HG03108 (cell line): Measurements from ENCODE around the gene INTS2.
"Not testable (repeated sequence)": the region's sequence is repeated elsewhere in the genome, so short reads cannot be mapped to it uniquely, and the experiment has no call there.

ENCODE experiments used
- ATAC-seq: cut with Tn5 transposase; IDR thresholded peaks from one replicate; pipeline ENCODE4 v1.9.1; 2021; ENCODE audit warnings: moderate library complexity; ENCODE audit not compliant: unreplicated experiment

INTS2 gene

GRCh38 chr17:61848896-61849295, 78.9 kb downstream of the INTS2 start:
- no peak for ATAC-seq

DNA sequence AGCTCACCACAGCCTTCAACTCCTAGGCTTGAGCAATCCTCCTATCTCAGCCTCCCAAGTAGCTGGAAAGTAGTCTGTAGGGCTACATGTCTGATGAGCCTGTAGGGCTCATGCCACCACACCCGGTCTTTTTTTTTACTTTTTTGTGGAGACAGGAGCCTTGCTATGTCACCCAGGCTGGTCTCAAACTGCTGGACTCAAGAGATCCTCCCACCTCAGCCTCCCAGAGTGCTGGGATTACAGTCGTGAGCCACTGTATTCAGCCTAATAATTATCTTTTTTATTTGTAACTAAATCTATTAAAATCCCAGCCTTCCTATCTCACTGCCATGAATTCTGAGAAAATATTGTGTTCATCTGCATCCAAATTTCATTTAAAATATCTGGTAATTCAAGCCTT, 79.5 kb downstream of the INTS2 start:
- ATAC-seq: no peak

- no peak for ATAC-seq
These were observed 80.1 kb downstream of the INTS2 start for GRCh38 chr17:61847659-61848058.

DNA sequence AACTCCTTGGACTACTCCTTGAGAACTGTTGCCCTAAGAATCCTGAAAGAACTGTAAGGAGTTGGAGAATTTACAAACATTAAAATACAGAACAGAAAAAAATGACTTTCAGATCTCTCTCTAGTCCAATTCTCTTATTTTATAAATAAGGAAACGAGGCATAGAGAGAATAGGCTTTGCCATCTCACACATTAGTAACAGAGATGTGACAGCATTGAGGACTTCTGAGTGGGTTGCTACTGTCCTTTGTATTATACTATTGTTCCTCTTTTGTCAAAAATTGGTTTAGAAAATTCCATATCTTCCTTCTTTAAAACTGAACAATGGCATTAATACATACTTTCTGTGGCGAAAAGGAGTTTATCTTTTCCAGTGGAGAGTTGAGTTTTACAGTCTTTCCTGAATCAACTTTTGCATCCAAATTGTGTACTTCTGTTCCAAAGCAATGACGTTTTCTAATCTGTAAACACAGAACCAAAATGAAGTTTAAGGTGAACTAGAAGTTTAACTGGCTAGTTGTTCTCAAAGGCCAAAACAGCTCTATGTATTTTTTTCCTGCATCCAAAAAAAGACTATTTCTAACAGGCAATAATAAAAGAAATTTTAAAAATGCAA, 80.9 kb downstream of the INTS2 start:
- ATAC-seq: no peak

- no peak for ATAC-seq
These were observed 81.7 kb downstream of the INTS2 start for GRCh38 chr17:61846088-61846487.

- no peak for ATAC-seq
These were observed 84.3 kb downstream of the INTS2 start for GRCh38 chr17:61843435-61843834.

GRCh38 chr17:61842899-61843298, 84.9 kb downstream of the INTS2 start:
- no peak for ATAC-seq

GRCh38 chr17:61839300-61839786, 88.4 kb downstream of the INTS2 start:
- no peak for ATAC-seq

- ATAC-seq: no peak
These were observed 90.4 kb downstream of the INTS2 start for GRCh38 chr17:61837175-61838051.

DNA sequence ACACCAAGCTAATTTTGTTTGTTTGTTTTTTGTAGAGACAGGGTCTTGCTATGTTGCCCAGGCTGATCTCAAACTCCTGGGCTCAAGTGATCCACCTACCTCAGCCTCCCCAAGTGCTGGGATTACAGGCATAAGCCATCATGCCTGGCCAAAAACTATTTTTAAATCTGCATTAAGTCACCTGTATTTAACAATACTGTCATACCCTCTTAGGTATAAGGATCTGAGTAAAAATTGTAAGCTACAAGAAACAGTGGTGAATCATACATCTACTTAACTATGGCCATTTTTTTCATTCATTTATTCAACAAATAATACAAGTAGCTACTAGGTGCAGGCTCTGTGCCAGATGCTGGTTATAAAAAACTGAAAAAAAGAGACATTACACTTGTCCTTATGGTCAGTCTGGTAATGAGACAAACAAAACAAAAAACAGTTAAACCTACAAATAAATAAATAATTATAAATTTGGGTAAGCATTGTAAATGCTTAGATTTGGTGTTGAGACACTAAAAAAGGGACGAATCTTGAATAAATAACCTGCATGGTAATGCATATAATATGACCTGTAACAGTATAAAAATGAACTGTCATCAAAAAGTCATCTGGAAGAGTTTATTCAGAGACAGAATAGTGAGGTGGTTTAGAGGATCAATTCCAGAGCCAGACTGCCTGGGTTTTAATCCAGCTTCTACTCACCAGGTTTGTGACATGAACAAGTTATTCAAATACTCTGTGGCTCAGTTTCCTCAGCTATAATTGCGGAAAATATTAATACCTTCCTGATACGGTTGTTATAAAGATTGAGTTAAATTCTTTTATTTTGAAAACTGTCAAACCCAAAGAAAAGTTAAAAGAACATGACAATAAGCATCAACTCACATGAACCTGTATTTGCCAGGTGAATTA, 91.3 kb downstream of the INTS2 start:
- ATAC-seq: no peak

- ATAC-seq: no peak
These were observed 92.2 kb downstream of the INTS2 start for GRCh38 chr17:61835606-61836005.

- ATAC-seq: no peak
These were observed 93.2 kb downstream of the INTS2 start for GRCh38 chr17:61834610-61835009.

DNA sequence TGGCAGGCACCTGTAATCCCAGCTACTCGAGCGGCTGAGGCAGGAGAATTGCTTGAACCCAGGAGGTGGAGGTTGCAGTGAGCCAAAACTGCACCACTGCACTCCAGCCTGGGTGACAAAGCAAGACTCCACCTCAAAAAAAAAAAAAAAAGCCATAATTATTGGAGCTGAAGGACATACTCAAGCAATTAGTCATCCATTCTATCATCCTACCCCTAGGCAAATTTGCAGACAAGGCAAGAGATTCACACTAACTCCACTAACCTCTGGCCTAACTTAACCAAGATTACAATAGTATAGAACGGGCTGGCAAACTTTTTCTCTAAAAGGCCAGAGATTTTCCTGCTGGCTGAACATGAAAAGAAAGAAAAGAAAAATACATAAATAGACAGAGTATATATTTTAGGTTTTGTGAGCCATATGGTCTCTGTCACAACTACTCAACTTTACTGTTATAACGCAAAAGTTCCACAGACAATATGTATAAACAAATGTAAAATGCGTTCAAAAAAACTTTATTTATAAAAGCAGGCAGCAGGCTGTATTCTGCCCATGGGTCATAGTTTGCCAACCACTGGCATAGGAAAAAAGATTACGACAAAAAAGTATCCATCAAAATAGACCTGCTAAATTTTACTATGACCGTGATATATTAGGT, 94.1 kb downstream of the INTS2 start:
- no peak for ATAC-seq

- ATAC-seq: no peak
These were observed 95.3 kb downstream of the INTS2 start for GRCh38 chr17:61832463-61832862.

- no peak for ATAC-seq
These were observed 96.7 kb downstream of the INTS2 start for GRCh38 chr17:61831099-61831498.

DNA sequence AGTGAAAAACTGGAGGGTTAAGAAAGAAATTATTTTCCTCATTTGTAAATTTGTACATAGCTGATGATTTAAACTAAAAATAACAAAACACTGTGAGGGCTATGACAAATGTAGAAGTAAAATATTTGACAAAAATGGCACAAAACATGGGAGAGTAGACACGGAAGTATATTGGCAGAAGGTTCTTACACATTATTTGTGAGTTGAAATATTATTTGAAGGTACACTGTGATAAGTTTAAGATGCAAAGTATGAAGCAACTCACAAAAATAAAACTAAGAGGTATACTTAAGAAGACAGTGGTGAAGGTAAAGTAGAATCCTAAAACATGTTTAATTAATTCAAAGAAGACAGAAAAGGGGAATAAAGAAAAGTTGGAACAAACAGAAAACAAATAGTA, 99.1 kb downstream of the INTS2 start:
- no peak for ATAC-seq

GRCh38 chr17:61827649-61828395, 100.0 kb downstream of the INTS2 start:
- no peak for ATAC-seq

GRCh38 chr17:61826866-61827265, 100.9 kb downstream of the INTS2 start:
- ATAC-seq: not testable (repeated sequence)

DNA sequence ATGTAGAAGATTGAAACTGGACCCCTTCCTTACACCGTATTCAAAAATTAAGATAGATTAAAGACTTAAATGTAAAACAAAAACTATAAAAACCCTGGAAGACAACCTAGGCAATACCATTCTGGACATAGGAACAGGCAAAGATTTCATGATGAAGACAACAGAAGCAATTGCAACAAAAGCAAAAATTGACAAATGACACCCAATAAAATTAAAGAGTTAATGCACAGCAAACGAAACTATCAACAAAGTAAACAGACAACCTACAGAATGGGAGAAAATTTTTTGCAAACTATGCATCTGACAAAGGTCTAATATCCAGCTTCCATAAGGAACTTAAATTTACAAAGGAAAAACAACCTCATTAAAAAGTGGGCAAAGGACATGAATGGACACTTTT, 101.6 kb downstream of the INTS2 start:
- not testable (repeated sequence) for ATAC-seq
